HG03460 (cell line): Measurements from ENCODE around the gene BGN.

ENCODE experiments used
- ATAC-seq: cut with Tn5 transposase; IDR thresholded peaks from one replicate; pipeline ENCODE4 v1.9.1; 2021; ENCODE audit not compliant: unreplicated experiment

The BGN gene

DNA sequence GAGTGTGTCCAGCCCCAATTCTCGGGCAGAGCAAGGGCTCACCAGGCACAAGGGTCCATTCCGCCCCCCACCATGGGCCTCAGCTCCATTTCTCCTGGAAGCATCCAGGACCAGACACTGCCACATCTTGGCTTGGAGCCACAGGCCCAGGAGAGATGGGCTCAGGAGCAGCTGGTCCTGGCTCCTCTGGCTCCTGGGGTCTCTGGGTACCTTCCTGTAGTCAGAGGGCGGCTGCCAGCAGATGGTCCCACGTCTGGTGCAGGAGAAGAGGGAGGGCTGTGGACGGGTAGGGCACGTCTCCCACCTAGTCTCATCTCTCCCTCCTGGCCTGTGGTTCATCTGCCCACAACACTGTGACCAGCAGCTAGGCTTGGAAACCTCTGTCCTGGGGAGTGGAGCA lies 30.7 kb downstream of the BGN start:
- ATAC-seq: no peak

- no peak for ATAC-seq
Observed at GRCh38 chrX:153526042-153526441, 31.3 kb downstream of the BGN start.

GRCh38 chrX:153526801-153527200 lies 32.0 kb downstream of the BGN start:
- no peak for ATAC-seq

- ATAC-seq: no peak
Observed at GRCh38 chrX:153527208-153527607, 32.4 kb downstream of the BGN start.

GRCh38 chrX:153530411-153531129 lies 35.8 kb downstream of the BGN start:
- ATAC-seq: no peak

- ATAC-seq: no peak
Observed at GRCh38 chrX:153533091-153533490, 38.3 kb downstream of the BGN start.

DNA sequence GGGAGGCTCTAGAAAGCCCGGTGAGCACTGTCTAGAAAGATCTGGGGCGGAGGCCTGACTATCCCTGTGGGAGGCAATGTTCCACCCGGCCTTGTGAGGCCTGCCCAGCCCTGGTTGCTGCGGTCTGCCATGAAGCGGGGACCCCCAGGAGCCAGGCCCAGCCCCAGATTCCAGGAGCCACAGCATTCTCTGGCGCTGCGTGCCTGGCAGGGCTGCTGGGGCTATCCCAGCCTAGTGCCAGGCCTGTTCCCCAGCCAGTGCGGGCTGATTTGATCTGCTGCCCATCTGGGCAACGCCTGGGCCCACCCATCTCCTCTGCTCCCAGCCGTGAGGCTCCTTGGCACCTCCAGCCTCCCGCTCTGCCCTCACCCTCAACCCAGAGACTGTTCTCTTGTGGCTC lies 42.3 kb downstream of the BGN start:
- ATAC-seq: no peak

DNA sequence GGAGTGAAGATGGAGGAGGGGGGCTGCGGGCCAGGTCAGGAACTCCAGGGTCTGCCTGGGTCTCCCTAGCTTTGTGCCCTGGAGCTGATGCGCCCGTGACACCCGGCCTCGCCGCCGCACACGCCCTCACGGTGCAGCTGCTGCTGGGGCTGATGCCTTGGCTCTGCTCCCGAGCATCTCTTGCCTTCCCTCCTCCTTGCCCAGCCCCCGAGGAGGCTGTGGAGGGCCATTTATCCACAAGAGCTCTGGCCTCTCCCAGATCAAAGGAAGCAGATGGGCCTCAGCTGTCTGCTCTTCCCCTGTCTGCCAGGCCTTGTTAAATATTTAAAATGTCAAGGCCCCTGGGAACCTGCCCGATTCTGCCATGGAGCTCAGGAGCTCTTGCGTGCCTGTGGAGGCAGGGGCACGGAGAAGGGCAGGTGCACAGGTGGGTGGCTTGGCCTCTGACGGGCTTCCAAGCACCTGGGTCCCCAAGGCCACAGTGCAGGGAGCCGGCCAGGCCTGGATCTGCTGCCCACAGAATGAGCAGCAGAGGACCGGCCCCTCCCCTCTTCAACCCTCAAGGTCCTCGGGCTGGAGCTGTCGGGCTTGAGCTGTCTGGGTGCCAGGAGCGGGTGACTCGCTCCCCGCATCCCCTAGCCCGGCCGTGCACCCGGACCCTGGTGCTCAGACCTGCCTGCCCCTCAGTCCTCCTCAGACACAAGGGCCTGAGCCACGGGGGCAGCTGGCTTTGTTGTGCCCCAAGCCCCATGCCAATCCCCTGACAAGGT lies 42.9 kb downstream of the BGN start:
- no peak for ATAC-seq

DNA sequence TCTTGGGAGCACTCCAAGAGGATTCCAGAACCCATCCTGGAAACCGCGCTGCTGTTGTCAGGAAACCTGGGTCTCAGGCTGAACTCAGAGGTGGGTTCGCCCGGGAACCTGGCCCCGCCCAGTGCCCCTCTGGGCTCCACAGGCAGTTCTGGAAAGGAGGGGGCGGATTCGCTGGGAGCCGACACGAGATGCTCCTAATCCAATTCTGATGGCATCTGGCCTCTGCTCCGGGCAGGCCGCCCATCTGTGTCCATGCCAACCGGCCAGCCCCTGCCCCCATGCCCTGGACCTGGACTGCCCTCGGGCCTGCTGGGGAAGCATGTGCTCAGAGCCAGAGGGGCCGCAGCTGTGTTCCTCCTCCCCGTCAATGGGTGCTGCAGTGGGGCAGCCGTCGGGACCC lies 43.6 kb downstream of the BGN start:
- ATAC-seq: no peak

DNA sequence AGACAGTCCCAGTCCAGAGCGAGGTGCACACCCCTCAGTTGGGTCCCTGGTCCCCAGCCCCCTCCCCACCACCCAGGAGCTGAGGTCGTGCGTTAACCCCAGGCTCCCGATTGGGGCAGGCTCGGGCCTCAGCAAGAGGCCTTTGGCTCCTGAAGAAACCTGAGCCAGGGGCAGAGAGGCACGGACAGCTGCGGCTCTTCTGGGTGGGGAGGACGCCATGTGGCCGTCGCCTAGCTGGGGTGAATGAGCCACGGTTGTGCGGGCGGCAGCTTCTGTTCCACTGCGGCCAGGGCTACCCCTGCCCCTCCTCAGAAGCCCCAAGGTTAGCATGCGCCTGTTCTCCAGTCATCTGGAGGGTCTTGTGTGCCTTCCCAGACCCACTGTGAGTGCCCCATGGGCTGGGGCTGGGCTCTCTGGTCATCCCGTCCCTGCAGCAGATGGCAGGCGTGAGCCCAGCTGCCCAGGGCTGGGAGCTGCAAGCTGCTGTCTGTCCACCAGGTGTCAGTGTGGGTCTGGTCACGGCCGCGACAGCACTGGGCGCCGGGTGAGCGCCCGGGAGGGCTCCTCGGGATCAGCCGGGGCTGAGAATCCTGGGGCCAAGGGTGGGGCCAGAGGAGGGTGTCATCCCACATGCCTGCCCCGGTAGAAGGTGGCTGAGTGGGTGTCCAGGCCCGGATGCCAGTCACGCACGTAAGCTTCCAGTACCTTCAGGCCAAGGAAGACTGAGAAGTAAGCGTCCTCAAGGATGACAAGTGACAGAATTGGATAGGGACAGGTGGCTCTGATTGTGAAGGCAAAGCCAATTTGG lies 44.6 kb downstream of the BGN start:
- no peak for ATAC-seq

DNA sequence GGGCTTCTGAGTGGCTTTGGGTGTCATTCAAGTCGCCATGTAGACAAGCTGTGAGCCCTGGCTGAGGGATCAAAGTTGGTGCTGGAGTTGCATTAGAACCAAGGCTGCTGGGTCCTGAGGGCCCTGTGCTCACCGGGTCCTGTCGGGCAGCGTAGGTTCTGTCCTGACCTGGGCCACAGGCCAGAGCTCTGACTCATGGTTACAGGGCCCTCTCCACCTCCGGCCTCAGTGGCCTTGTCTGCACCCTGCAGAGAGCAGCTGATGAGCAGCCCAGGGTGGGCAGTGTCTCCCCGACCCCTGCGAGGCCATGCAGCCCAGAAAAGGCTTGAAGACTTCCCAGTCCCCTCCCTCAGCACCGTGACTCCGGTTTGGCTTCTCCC lies 45.2 kb downstream of the BGN start:
- ATAC-seq: no peak

DNA sequence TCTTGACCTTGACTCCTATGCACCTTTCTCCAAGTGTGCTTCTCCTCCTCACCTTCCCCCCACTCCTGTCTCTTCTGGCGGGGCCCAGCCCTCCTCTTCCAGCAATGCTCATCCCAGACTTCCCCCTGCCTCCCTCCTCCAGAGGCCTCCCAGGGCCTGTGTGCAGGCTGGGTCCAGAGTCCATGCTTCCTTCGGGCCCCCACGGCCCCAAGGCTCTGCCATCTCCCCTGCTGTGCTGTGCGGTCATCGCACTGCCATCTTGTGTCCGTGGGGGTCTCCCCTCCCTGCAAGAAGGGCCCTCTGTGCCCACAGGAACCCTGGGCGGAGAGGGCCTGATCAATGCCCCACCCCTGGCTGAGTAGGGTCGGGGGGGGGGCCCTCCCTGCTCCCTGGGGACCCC lies 49.9 kb downstream of the BGN start:
- no peak for ATAC-seq

DNA sequence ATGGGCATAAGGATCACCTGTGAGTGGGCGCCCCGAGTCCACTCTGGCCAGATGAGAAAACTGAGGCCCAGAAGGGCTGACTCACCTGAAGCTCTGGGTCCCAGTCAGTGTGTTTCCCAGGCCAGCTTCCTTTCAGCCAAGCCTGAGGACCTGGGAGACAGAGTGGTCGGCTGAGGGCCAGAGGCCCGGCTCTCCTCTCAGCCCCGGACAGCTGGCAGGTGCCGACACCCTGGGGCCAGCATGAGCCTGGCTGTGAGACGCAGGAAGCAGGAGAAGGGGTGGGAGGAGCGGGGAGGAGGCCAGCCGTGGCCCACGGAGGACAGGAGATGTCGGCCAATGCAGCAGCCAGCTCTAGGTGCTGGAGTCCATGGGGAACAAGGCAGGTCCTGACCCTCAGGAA lies 51.6 kb downstream of the BGN start:
- ATAC-seq: no peak

DNA sequence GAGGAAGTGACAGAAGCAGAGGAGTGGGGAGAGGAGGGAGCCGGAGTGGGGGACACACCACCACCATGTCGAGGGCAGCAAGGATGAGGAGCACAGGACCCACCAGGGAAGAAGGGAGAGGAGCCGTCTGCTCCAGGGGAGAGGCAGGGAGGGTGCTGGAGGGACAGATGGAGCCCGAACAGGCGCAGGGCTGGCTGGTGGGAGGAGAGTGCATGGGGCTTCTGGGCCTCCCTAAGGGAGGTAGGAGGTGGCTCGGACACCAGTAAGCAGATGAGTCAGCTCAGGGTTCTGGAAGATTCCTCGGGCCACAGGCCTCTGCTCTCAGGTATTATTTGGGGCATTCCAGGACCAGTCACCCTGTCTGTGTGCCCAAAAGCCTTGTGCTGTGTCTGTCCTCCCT lies 52.4 kb downstream of the BGN start:
- no peak for ATAC-seq

GRCh38 chrX:153549231-153549630 lies 54.5 kb downstream of the BGN start:
- no peak for ATAC-seq

DNA sequence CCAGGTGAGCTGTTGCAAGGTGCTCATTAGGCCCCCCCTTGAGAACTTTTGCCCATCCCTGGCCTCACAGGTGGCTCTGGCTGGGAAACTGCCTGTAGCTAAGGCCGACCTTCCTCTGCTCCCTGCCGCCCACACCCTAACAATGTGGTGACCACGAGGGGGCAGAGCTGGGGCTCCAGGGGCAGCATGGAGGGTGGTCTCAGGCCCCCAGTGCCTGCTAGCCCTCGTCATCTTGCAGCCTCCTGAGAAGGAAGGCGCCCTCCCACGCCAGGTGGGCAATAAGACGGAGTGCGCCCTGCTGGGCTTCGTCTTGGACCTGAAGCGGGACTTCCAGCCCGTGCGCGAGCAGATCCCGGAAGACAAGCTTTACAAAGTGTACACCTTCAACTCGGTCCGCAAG lies 55.0 kb downstream of the BGN start:
- no peak for ATAC-seq

GRCh38 chrX:153551135-153551534 lies 56.4 kb downstream of the BGN start:
- no peak for ATAC-seq

DNA sequence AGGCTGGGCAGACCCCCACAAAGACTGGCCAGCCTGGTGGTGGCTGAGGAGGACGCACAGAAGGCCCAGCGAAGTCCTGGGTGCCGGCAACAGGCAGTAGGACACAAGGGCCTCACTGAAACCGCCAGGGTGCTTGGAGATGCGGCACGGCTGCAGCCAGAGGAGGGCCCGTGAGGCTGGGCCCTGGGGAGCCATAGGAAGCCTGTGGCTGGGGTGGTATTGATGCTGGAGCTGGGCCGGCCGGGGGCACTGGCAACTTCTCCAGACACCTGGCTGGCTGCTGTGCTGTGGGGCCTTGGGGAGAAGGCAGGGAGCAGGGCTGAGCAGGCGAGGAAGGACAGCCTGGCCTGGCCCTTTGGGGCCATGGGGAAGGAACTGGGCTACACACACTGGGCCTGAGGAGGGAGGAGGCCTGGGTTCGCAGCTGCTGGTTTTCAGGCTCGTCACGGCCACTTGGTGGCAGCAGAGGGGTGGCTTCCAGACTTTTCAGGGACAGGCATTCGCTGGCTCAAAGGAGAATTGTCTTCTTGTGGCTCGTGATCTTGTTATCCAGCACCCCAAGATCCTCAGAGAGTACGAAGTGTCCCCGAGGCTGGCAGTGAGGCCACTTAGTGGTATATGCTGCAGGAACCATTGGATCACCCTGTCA lies 59.9 kb downstream of the BGN start:
- no peak for ATAC-seq

DNA sequence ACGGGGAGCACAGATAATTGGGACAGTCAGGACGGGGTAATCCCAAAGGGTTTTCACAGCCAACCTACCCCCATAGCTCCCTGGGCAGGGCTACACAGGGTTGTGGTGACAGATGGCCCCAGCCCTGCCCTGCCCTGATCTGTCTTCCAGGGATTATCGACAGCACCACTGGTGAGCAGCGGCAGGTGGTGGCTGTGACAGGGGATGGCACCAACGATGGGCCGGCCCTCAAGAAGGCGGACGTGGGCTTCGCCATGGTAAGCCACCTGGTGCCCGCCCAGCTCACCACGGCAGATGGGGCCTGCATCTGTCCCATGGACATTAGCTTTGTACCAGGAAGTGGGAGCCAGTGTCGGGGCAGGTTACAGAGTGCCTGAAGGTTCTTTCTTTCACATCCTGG lies 62.0 kb downstream of the BGN start:
- no peak for ATAC-seq

- no peak for ATAC-seq
Observed at GRCh38 chrX:153557618-153558355, 63.0 kb downstream of the BGN start.
